Skin of body (tissue), 2 donors: Measurements from ENCODE around the gene SLC25A40. TPM values are rescaled to one million over a fixed set of nuclear protein-coding genes. Genes with fewer than 3 reads are reported as not detected.

Experiments
- DNase-seq: peaks from one replicate; lab custom pipeline; 2025; lab: John Stamatoyannopoulos, UW
- total RNA-seq: library from RNA; depleted of rRNA; stranded (reverse); fragments of >200 nt; gene quantifications from one replicate; pipeline ENCODE4 v1.2.3, GENCODE V29; 2014

Gene SLC25A40
- total RNA-seq, 1 donor from 2014 or later, result 19.7 TPM

DNA sequence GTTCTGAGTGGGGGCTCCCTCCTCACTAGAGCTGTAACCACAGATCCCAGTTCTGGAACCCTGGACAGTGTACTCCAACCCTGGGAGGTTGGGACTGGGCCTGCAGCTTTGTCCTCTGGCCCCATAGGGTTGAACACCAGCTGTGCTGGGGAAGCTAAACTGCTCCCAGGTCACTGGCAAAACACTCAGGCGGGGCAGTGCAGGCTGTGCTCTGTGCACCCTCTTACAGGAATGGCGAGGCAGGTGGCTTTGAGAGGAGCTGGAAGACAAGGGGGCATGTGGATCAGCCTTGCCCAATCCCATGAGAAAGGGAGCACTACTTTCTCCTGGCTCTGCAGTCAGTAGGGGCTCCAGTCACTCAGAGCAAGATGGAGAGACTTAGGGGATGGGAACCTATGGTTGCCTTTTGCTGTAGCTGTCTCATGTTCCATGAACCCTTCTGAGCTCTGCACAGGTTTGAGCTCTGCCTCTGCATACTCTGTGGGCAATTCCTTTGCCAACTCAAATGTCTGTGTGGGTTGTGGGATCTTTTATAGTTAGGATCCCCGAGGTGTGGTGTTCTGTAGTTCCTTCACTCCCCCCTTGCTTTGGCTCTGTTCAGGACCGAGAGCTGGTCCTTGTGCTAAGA is 90.7 kb downstream of the SLC25A40 start:
- DNase-seq, result no peak

DNA sequence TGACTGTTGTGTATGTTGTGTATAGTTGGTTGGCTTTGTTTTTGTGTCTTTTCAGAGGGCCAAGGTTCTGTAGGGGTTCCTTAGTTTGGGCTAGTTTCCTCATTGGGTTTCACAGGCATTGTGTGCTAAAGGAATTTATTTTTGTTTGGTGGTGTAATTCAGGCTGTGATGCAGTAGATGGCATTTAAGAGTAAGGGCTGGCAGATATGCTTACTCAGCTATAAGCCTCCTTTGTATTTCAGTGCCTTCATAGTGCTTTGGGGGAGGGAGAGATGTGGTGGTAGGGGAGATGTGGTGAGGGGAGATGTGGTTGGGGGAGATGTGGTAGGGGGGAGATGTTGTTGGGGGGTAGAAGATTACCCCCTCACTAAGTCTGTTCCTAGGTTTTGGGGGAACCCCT is 91.7 kb downstream of the SLC25A40 start:
- DNase-seq, result no peak

Other genes with a start within 250 kb of the SLC25A40 start
- gene RUNDC3B, start 248.0 kb downstream of the SLC25A40 start, total RNA-seq, result 2.4 TPM
- 11.4 TPM for gene DBF4, start 133 bp upstream of the SLC25A40 start, total RNA-seq
- 18.6 TPM for gene ADAM22, start 57.9 kb upstream of the SLC25A40 start, total RNA-seq